ENCODE measurements around the gene NOTCH1.

- TF ChIP-seq, protein P1, sequence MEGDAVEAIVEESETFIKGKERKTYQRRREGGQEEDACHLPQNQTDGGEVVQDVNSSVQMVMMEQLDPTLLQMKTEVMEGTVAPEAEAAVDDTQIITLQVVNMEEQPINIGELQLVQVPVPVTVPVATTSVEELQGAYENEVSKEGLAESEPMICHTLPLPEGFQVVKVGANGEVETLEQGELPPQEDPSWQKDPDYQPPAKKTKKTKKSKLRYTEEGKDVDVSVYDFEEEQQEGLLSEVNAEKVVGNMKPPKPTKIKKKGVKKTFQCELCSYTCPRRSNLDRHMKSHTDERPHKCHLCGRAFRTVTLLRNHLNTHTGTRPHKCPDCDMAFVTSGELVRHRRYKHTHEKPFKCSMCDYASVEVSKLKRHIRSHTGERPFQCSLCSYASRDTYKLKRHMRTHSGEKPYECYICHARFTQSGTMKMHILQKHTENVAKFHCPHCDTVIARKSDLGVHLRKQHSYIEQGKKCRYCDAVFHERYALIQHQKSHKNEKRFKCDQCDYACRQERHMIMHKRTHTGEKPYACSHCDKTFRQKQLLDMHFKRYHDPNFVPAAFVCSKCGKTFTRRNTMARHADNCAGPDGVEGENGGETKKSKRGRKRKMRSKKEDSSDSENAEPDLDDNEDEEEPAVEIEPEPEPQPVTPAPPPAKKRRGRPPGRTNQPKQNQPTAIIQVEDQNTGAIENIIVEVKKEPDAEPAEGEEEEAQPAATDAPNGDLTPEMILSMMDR (conservative IDR thresholded peaks at IDR 0.05; ENCODE audit: low read depth, low read length): no peak
- no peak for TF ChIP-seq EZH2 (IDR thresholded peaks at IDR 0.05; ENCODE audit: borderline replicate concordance, low read depth, low read length, poor library complexity, severe bottlenecking)
Measured at GRCh38 chr9:136566553-136566895, 20.7 kb upstream of the NOTCH1 start.

All from A673 (cell line).